Heart right ventricle (tissue), 16 donors: ENCODE data around the gene MC3R. TPM values are rescaled to one million over a fixed set of nuclear protein-coding genes. Genes with fewer than 3 reads are reported as not detected.

Source experiments
- ATAC-seq, 8 donors: fragments of 200-7000 bp; cut with Tn5 transposase; one replicate each; pipeline ENCODE4 v1.9.1; 2020; ENCODE audit warnings: mild to moderate bottlenecking in 8 of 8, moderate library complexity in 8 of 8, moderate number of reproducible peaks in 1 of 8
- DNase-seq, 2 donors: peaks; one replicate each; pipeline ENCODE4 v3.0.0-alpha.2; 2020
- H3K27ac ChIP-seq, 10 donors: fragments of 200-600 bp; sonication (generic) in 2 of 10; one replicate each; pipeline versions ENCODE4 v1.5.0 to v1.8.0; 2020 to 2022; ENCODE audit warnings: mild to moderate bottlenecking in 3 of 10
- H3K27me3 ChIP-seq, 7 donors: fragments of 200-600 bp; one replicate each; pipeline ENCODE4 v1.8.0; 2021 to 2022; ENCODE audit warnings: mild to moderate bottlenecking in 2 of 7
- H3K36me3 ChIP-seq, 9 donors: fragments of 200-600 bp; sonication (generic) in 1 of 9; one replicate each; pipeline versions ENCODE4 v1.5.0 to v1.8.0; 2020 to 2022; ENCODE audit warnings: mild to moderate bottlenecking in 2 of 9
- H3K4me1 ChIP-seq, 9 donors: fragments of 200-600 bp; sonication (generic) in 1 of 9; one replicate each; pipeline versions ENCODE4 v1.5.0 to v1.8.0; 2020 to 2022; ENCODE audit warnings: mild to moderate bottlenecking in 4 of 9
- H3K4me3 ChIP-seq, 10 donors: fragments of 200-600 bp; sonication (generic) in 2 of 10; one replicate each; pipeline versions ENCODE4 v1.5.0 to v1.8.0; 2020 to 2022; ENCODE audit warnings: mild to moderate bottlenecking in 7 of 10, moderate library complexity in 2 of 10
- H3K9me3 ChIP-seq, 11 donors: fragments of 200-600 bp in 10 of 11; sonication (generic) in 2 of 11; one replicate each; pipeline versions ENCODE4 v1.5.0 to v1.8.0; 2013 to 2022; ENCODE audit warnings: mild to moderate bottlenecking in 2 of 11, control low read depth in 1 of 11, moderate library complexity in 1 of 11
- WGBS, 2 donors: extraction: QIAGEN DNeasy Blood & Tissue Kit; methylation state at CpG; one replicate each; pipeline ENCODE4 v1.1.7; 2013; ENCODE audit warnings: inconsistent platforms in 1 of 2; 5-methylcytosine and 5-hydroxymethylcytosine counted together
- intact Hi-C, 10 donors: fragments of 100-400 bp; cut with DNase I; formaldehyde crosslinking; loops; one replicate each; pipeline versions ENCODE4 v1.11.1 to v1.14.2; 2022
- polyA plus RNA-seq, 2 donors: library from polyadenylated mRNA; stranded (reverse); fragments of 200-250 nt; gene quantifications; one replicate each; pipeline ENCODE4 v1.2.3, GENCODE V29; 2013
- total RNA-seq, 10 donors: library from RNA; stranded (reverse); fragmentation: NEBNext Ultra II Directional in 3 of 10; extraction: Animal tissue kit (Norgen Biotek cat#: 25700) in 3 of 10; gene quantifications; one replicate each; pipeline versions ENCODE4 v1.2.1 to v1.2.4, GENCODE V29; 2021 to 2023
- TF ChIP-seq, protein P1 (sequence below), 9 donors: fragments of 200-600 bp; sonication (generic) in 2 of 9; IDR thresholded peaks; one replicate each; pipeline versions ENCODE4 v1.5.0 to v1.8.0; 2021 to 2022; ENCODE audit warnings: antibody characterized with exemption in 9 of 9, mild to moderate bottlenecking in 5 of 9, moderate library complexity in 1 of 9
- donor health status: Arrhythmogenic right ventricular cardiomyopathy.
- donor health status: ischemic (EF 13 %, LVEDD 7.1; RV severe dilation, severe dysfunction).
- donor health status: healthy with polysubstance abuse.
- donor health status: DM: no; HTN: yes; CAD: no.
- donor health status: DM: no; HTN: no; CAD: no.
- donor health status: ischemic (EF 25% LVEDD 6.9; RV normal size, moderate dysfunction).
- donor health status: ischemic (EF 25% LVEDD 5.7; RV mildly dilated, moderate dysfunction).
- donor health status: healthy.
- donor health status: DM: yes; HTN: yes; CAD: no.
- donor health status: Ischemic cardiomyopathy.
- donor health status: ischemic (EF 35%, LVEDD 5.7; RV mildly dilated, moderate dysfunction).
- donor health status: nonischemic (EF 11% LVEDD 7.7; RV severe dilation, severe dysfunction).
- donor health status: DM: yes; HTN: yes; CAD: no.
- donor health status: PGD.
- donor health status: ischemic (EF 29% LVEDD 5.4; RV normal size, mild dysfunction).
- donor health status: nonischemic (EF 23%, LVEDD 6.1; RV moderate dilation, normal function).

MC3R gene
- total and polyA plus RNA-seq, 12 donors, result not detected

DNA sequence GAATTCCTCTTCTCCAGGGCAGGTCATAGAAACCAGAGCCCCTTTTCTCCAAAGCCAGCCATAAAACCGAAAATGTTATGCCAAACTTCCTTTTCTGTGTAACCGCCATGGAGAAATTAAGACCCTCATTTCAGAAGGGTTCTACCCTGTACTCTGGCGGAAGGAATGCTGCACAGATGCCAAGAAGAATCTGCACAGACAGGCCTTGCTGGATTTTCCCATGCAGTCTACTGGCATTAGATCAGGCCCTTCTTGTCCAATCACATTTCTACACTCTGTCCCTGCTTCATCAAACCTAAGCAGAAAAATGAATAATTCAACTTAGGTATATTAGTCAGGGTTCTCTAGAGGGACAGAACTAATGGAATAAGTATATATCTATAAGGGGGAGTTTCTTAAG lies 43.2 kb upstream of the MC3R start:
- no peaks in the 10 kb centered on the region for H3K36me3 ChIP-seq
- no peak overlapping the region for H3K4me3 ChIP-seq
- TF ChIP-seq, protein P1, sequence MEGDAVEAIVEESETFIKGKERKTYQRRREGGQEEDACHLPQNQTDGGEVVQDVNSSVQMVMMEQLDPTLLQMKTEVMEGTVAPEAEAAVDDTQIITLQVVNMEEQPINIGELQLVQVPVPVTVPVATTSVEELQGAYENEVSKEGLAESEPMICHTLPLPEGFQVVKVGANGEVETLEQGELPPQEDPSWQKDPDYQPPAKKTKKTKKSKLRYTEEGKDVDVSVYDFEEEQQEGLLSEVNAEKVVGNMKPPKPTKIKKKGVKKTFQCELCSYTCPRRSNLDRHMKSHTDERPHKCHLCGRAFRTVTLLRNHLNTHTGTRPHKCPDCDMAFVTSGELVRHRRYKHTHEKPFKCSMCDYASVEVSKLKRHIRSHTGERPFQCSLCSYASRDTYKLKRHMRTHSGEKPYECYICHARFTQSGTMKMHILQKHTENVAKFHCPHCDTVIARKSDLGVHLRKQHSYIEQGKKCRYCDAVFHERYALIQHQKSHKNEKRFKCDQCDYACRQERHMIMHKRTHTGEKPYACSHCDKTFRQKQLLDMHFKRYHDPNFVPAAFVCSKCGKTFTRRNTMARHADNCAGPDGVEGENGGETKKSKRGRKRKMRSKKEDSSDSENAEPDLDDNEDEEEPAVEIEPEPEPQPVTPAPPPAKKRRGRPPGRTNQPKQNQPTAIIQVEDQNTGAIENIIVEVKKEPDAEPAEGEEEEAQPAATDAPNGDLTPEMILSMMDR (IDR thresholded peaks at IDR 0.05), result no peak
- DNase-seq (no peak), ATAC-seq (no peak)
- H3K9me3 ChIP-seq, result peaks cover 0 to 9% (median 5%) of the 10 kb centered on the region in 11 donors
- H3K27ac ChIP-seq, result no peak overlapping the region
- intact Hi-C loops, result no loop called here
- WGBS, 2 donors, result 82 to 83% methylated on average over 3 of the region's 3 CpGs
- peaks cover 0 to 15% (median 0%) of the 10 kb centered on the region in 7 donors for H3K27me3 ChIP-seq
- no peaks in the 10 kb centered on the region for H3K4me1 ChIP-seq

DNA sequence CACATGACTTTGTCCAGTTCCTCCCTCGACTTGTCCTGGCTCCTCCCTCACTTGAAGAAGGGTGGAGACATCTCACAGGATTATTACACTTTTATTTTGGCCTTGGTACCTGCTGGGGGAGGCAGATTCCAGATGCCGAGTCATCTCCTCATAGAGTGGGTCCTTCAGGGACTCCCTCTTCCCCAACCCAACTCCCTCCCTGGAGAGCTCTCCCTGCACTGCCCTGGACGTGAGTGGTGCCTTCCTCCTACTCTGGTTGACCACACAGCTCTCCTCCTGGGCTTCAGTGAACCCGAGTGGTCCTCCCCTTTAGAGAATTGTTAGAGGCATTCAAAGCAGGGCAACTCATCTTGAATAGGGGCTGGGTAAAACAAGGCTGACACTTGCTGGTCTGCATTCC lies 40.9 kb upstream of the MC3R start:
- H3K27me3 ChIP-seq, result peaks cover 0 to 12% (median 0%) of the 10 kb centered on the region in 7 donors
- H3K36me3 ChIP-seq, result no peaks in the 10 kb centered on the region
- WGBS, 2 donors, result 51 to 58% methylated on average over 4 of the region's 4 CpGs
- no peak overlapping the region for H3K4me3 ChIP-seq
- no peak for ATAC-seq
- no peak overlapping the region for H3K27ac ChIP-seq
- no peak for DNase-seq
- intact Hi-C loops, result no loop called here
- no peaks in the 10 kb centered on the region for H3K9me3 ChIP-seq
- H3K4me1 ChIP-seq, result no peaks in the 10 kb centered on the region
- TF ChIP-seq, protein P1 (IDR thresholded peaks at IDR 0.05), result no peak

DNA sequence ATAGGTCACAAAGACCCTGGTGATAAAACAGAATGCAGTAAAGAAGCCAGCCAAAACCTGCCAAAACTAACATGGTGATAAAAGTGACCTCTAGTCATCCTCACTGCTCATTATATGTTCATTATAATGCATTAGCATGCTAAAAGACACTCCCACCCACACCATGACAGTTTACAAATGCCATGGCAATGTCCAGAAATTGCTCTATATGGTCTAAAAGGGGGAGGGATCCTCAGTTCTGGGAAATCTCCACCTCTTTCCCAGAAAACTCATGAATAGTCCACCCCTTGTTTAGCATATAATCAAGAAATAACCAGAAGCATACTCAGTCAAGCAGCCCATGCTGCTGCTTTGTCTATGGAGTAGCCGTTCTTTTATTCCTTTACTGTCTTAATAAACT lies 40.4 kb upstream of the MC3R start:
- TF ChIP-seq, protein P1 (IDR thresholded peaks at IDR 0.05), result no peak
- Histone ChIP-seq H3K4me1 (no peaks in the 10 kb centered on the region), H3K27ac (no peak overlapping the region), H3K36me3 (no peaks in the 10 kb centered on the region), H3K27me3 (peaks cover 0 to 12% (median 0%) of the 10 kb centered on the region in 7 donors), H3K4me3 (no peak overlapping the region), H3K9me3 (no peaks in the 10 kb centered on the region)
- ATAC-seq (no peak), DNase-seq (no peak)
- intact Hi-C loops, result no loop called here
- WGBS, 2 donors, result 89% methylated on average over 1 of the region's 1 CpG

DNA sequence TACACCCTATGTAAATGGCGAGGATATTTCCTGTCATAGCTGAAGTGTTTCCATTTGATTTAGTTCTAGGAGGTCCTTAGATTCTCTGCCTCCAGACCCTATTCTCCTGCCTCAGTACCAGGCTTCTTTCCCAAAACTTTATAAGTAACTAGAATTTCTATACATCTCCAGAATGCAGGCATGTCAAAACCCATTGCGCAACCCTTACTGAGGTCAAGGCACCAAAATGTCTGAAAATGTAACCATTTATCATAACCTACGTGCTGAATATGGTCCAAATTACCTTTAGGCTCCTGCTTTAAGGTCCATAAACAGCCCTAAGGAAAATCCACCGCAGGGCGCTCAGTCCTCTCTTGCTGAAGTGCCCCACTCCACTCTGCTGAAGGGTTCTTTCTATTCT lies 37.5 kb upstream of the MC3R start:
- 83% methylated on average over 5 of the region's 5 CpGs for WGBS, 2 donors
- TF ChIP-seq, protein P1 (IDR thresholded peaks at IDR 0.05), result no peak
- H3K27ac ChIP-seq, result no peak overlapping the region
- ATAC-seq (no peak), DNase-seq (no peak)
- H3K9me3 ChIP-seq, result no peaks in the 10 kb centered on the region
- H3K27me3 ChIP-seq, result peaks cover 0 to 12% (median 3%) of the 10 kb centered on the region in 7 donors
- no peak overlapping the region for H3K4me3 ChIP-seq
- H3K4me1 ChIP-seq, result no peaks in the 10 kb centered on the region
- H3K36me3 ChIP-seq, result no peaks in the 10 kb centered on the region
- intact Hi-C loops, result no loop called here
